NAMALWA (cell line): ENCODE data around the gene PARP2.
"Not testable (repeated sequence)": the region's sequence is repeated elsewhere in the genome, so short reads cannot be mapped to it uniquely, and the experiment has no call there.

ENCODE experiments used
- DNase-seq: peaks from one replicate; pipeline ENCODE4 v3.0.0-alpha.2; 2015; ENCODE audit warnings: low spot score

The PARP2 gene

GRCh38 chr14:20346713-20347112 is 3.3 kb downstream of the PARP2 start:
- no peak for DNase-seq

- no peak for DNase-seq
Measured at GRCh38 chr14:20347747-20348146, 4.3 kb downstream of the PARP2 start.

GRCh38 chr14:20350282-20350681 is 6.8 kb downstream of the PARP2 start:
- no peak for DNase-seq

- DNase-seq: no peak
Measured at GRCh38 chr14:20350860-20351259, 7.4 kb downstream of the PARP2 start.

GRCh38 chr14:20356422-20356821 is 13.0 kb downstream of the PARP2 start:
- no peak for DNase-seq

- DNase-seq: not testable (repeated sequence)
Measured at GRCh38 chr14:20358474-20358873, 15.0 kb downstream of the PARP2 start.

- no peak for DNase-seq
Measured at GRCh38 chr14:20365928-20366327, 22.5 kb downstream of the PARP2 start.

GRCh38 chr14:20372796-20373195 is 29.4 kb downstream of the PARP2 start:
- no peak for DNase-seq

- no peak for DNase-seq
Measured at GRCh38 chr14:20375471-20375870, 32.0 kb downstream of the PARP2 start.

- no peak for DNase-seq
Measured at GRCh38 chr14:20376071-20376588, 32.7 kb downstream of the PARP2 start.

GRCh38 chr14:20377171-20377570 is 33.7 kb downstream of the PARP2 start:
- DNase-seq: no peak

GRCh38 chr14:20379743-20380142 is 36.3 kb downstream of the PARP2 start:
- DNase-seq: no peak

- no peak for DNase-seq
Measured at GRCh38 chr14:20380681-20381080, 37.2 kb downstream of the PARP2 start.

GRCh38 chr14:20381341-20381740 is 37.9 kb downstream of the PARP2 start:
- no peak for DNase-seq

GRCh38 chr14:20382526-20382925 is 39.1 kb downstream of the PARP2 start:
- DNase-seq: no peak

GRCh38 chr14:20383032-20383431 is 39.6 kb downstream of the PARP2 start:
- no peak for DNase-seq

- DNase-seq: no peak
Measured at GRCh38 chr14:20383636-20384035, 40.2 kb downstream of the PARP2 start.

GRCh38 chr14:20384321-20384720 is 40.9 kb downstream of the PARP2 start:
- no peak for DNase-seq

- no peak for DNase-seq
Measured at GRCh38 chr14:20384886-20385285, 41.5 kb downstream of the PARP2 start.

- DNase-seq: no peak
Measured at GRCh38 chr14:20386276-20386855, 42.9 kb downstream of the PARP2 start.

GRCh38 chr14:20387576-20387975 is 44.1 kb downstream of the PARP2 start:
- no peak for DNase-seq

GRCh38 chr14:20388159-20388558 is 44.7 kb downstream of the PARP2 start:
- DNase-seq: no peak

GRCh38 chr14:20391505-20391904 is 48.1 kb downstream of the PARP2 start:
- DNase-seq: no peak

GRCh38 chr14:20397511-20397910 is 54.1 kb downstream of the PARP2 start:
- no peak for DNase-seq

- DNase-seq: no peak
Measured at GRCh38 chr14:20400589-20400964, 57.1 kb downstream of the PARP2 start.
